DND-41 (cell line): ENCODE results near the gene CEP85.

Experiments used
- ATAC-seq: fragments of 200-7000 bp; cut with Tn5 transposase; 3 replicates; pipeline ENCODE4 v1.9.1; 2021; ENCODE audit warnings: low read depth; ENCODE audit not compliant: insufficient read depth
- DNase-seq: peaks from one replicate; pipeline ENCODE4 v3.0.0-alpha.2; 2020
- H2AFZ ChIP-seq: 2 replicates; pipeline ENCODE4 v1.6.0; 2012; ENCODE audit warnings: low read depth, low read length
- H3K27ac ChIP-seq: 2 replicates; pipeline ENCODE4 v1.5.1; 2012; ENCODE audit warnings: low read length, inconsistent platforms
- H3K27me3 ChIP-seq: fragments of 200-600 bp; sonication (generic); 2 replicates; pipeline ENCODE4 v1.6.0; 2012; ENCODE audit warnings: low read length, mild to moderate bottlenecking, inconsistent platforms; ENCODE audit not compliant: insufficient read depth, poor library complexity
- H3K36me3 ChIP-seq: 2 replicates; pipeline ENCODE4 v1.5.1; 2012; ENCODE audit warnings: low read length, inconsistent platforms; ENCODE audit not compliant: insufficient read depth
- H3K4me1 ChIP-seq: 2 replicates; pipeline ENCODE4 v1.5.1; 2012; ENCODE audit warnings: mild to moderate bottlenecking, low read length; ENCODE audit not compliant: insufficient read depth
- H3K4me2 ChIP-seq: 2 replicates; pipeline ENCODE4 v1.6.0; 2012; ENCODE audit warnings: mild to moderate bottlenecking, moderate library complexity, low read length, inconsistent platforms; ENCODE audit not compliant: insufficient read depth
- H3K4me3 ChIP-seq, 2 experiments: fragments of 200-600 bp in 1 of 2; shearing (Covaris generic) in 1 of 2; 2 replicates each; pipeline ENCODE4 v1.5.1; 2012 to 2016; ENCODE audit warnings: inconsistent platforms in 2 of 2, low read length in 2 of 2, mild to moderate bottlenecking in 2 of 2, low read depth in 1 of 2, moderate library complexity in 1 of 2
- H3K79me2 ChIP-seq: 2 replicates; pipeline ENCODE4 v1.6.0; 2012; ENCODE audit warnings: low read length, inconsistent platforms; ENCODE audit not compliant: insufficient read depth
- H3K9ac ChIP-seq: 2 replicates; pipeline ENCODE4 v1.6.0; 2012; ENCODE audit warnings: low read depth, mild to moderate bottlenecking, inconsistent platforms, low read length, moderate library complexity
- H3K9me3 ChIP-seq: 2 replicates; pipeline ENCODE4 v1.5.1; 2012; ENCODE audit warnings: low read length, moderate library complexity, mild to moderate bottlenecking, inconsistent platforms; ENCODE audit not compliant: insufficient read depth, severe bottlenecking
- H4K20me1 ChIP-seq: 2 replicates; pipeline ENCODE4 v1.6.0; 2012; ENCODE audit warnings: low read length; ENCODE audit not compliant: insufficient read depth
- CTCF ChIP-seq: IDR thresholded peaks from 2 replicates; pipeline ENCODE4 v1.5.1; 2012; ENCODE audit warnings: borderline replicate concordance, low read length, moderate library complexity, mild to moderate bottlenecking; ENCODE audit not compliant: poor library complexity, severe bottlenecking; ENCODE audit errors: extremely low read depth
- EZH2 ChIP-seq: IDR thresholded peaks from 3 replicates; pipeline ENCODE4 v1.6.1; 2012; ENCODE audit warnings: borderline replicate concordance, low read depth, mild to moderate bottlenecking, moderate library complexity, low read length, inconsistent platforms; ENCODE audit not compliant: severe bottlenecking

CEP85 gene

GRCh38 chr1:26297057-26297790, 63.2 kb downstream of the CEP85 start:
- H3K4me3 ChIP-seq = no peak overlapping the region
- TF ChIP-seq EZH2 (no peak), CTCF (no peak)
- H3K27ac ChIP-seq = no peak overlapping the region
- H3K9me3 ChIP-seq = no peaks in the 10 kb centered on the region
- no peaks in the 10 kb centered on the region for H4K20me1 ChIP-seq
- ATAC-seq = no peak
- no peaks in the 10 kb centered on the region for H3K27me3 ChIP-seq
- no peak overlapping the region for H3K4me2 ChIP-seq
- no peak overlapping the region for H3K9ac ChIP-seq
- no peak overlapping the region for H2AFZ ChIP-seq
- no peak for DNase-seq
- no peaks in the 10 kb centered on the region for H3K36me3 ChIP-seq
- H3K4me1 ChIP-seq = no peaks in the 10 kb centered on the region
- no peaks in the 10 kb centered on the region for H3K79me2 ChIP-seq

- H2AFZ ChIP-seq = no peak overlapping the region
- no peak overlapping the region for H3K27ac ChIP-seq
- H3K79me2 ChIP-seq = no peaks in the 10 kb centered on the region
- no peak overlapping the region for H3K9ac ChIP-seq
- no peaks in the 10 kb centered on the region for H3K36me3 ChIP-seq
- H3K27me3 ChIP-seq = no peaks in the 10 kb centered on the region
- DNase-seq (no peak), ATAC-seq (no peak)
- H3K9me3 ChIP-seq = no peaks in the 10 kb centered on the region
- no peak overlapping the region for H3K4me2 ChIP-seq
- no peaks in the 10 kb centered on the region for H3K4me1 ChIP-seq
- no peak overlapping the region for H3K4me3 ChIP-seq
- TF ChIP-seq CTCF = no peak
- no peak for TF ChIP-seq EZH2
- H4K20me1 ChIP-seq = no peaks in the 10 kb centered on the region
These were observed 63.8 kb downstream of the CEP85 start for GRCh38 chr1:26297791-26298124.

GRCh38 chr1:26300578-26301275, 66.7 kb downstream of the CEP85 start:
- H3K9ac ChIP-seq = no peak overlapping the region
- TF ChIP-seq CTCF (no peak), EZH2 (no peak)
- no peaks in the 10 kb centered on the region for H3K9me3 ChIP-seq
- DNase-seq (no peak), ATAC-seq (no peak)
- H3K27me3 ChIP-seq = no peaks in the 10 kb centered on the region
- peaks cover 9% of the 10 kb centered on the region for H3K4me1 ChIP-seq
- H3K36me3 ChIP-seq = no peaks in the 10 kb centered on the region
- H3K4me3 ChIP-seq = no peak overlapping the region
- H3K27ac ChIP-seq = 0 out of 2 replicates have a peak overlapping the region, but pooled peaks have one; percentile 26
- no peak overlapping the region for H3K4me2 ChIP-seq
- H2AFZ ChIP-seq = no peak overlapping the region
- no peaks in the 10 kb centered on the region for H4K20me1 ChIP-seq
- H3K79me2 ChIP-seq = no peaks in the 10 kb centered on the region
